HCT116 (cell line): ENCODE measurements around the gene CENPP. TPM values are rescaled to one million over a fixed set of nuclear protein-coding genes. Genes with fewer than 3 reads are reported as not detected.
A peak's percentile ranks its signal among the peaks of the same experiment; 100 is the strongest.

ENCODE experiments used
- ATAC-seq: fragments of 200-7000 bp; cut with Tn5 transposase; 2 replicates; pipeline ENCODE4 v1.9.1; 2020; ENCODE audit warnings: mild to moderate bottlenecking, moderate library complexity
- BruUV-seq: library from RNA; stranded (reverse); fragments of 400-500 nt; replicated peaks from 2 replicates; lab custom pipeline; 2021; lab: Mats Ljungman, UMichigan
- CTCF ChIA-PET: fragments of 300-600 bp; sonication (Branson Sonifier 250); formaldehyde crosslinking; loops from one replicate; lab custom pipeline; 2021; ENCODE audit warnings: antibody characterized with exemption; lab: Charles Lee
- POLR2A ChIA-PET: fragments of 300-600, 350-600 bp; sonication (Branson Sonifier 250); formaldehyde crosslinking; loops from one replicate; lab custom pipeline; 2021; ENCODE audit warnings: antibody characterized with exemption; lab: Charles Lee
- RAD21 ChIA-PET, 2 experiments: fragments of 300-600 bp; sonication (Branson Sonifier 250); formaldehyde crosslinking; loops; one replicate each; lab custom pipeline; 2023; ENCODE audit warnings: low total read pairs in 2 of 2; ENCODE audit not compliant: uncharacterized antibody in 2 of 2, unreplicated experiment in 2 of 2, low non-redundant PET in 1 of 2; lab: Charles Lee
- DNase-seq: peaks from one replicate; pipeline ENCODE4 v3.0.0-alpha.2; 2010; ENCODE audit warnings: low read depth, low spot score
- H2AFZ ChIP-seq: fragments of 200-600 bp; shearing (Covaris generic), sonication (generic); 2 replicates; pipeline ENCODE4 v1.6.1; 2017; ENCODE audit warnings: low read depth, mixed run types, mixed read lengths, antibody characterized with exemption, low read length; ENCODE audit not compliant: poor library complexity, severe bottlenecking
- H3K27ac ChIP-seq: 2 replicates; pipeline ENCODE4 v1.5.1; 2012; ENCODE audit warnings: low read depth, low read length
- H3K27me3 ChIP-seq: fragments of 200-600 bp; sonication (generic); 2 replicates; pipeline ENCODE4 v1.6.1; 2016; ENCODE audit warnings: mixed run types, low read length, mixed read lengths; ENCODE audit not compliant: insufficient read depth
- H3K36me3 ChIP-seq, 2 experiments: fragments of 200-500 bp in 1 of 2; fragments of 200-600 bp in 1 of 2; sonication (Bioruptor generic) in 1 of 2; sonication (generic) in 1 of 2; 2 replicates each; pipeline versions ENCODE4 v1.5.1 to v1.6.1; 2014 to 2016; ENCODE audit warnings: low read length in 2 of 2, inconsistent platforms in 1 of 2, mixed read lengths in 1 of 2, mixed run types in 1 of 2; ENCODE audit not compliant: insufficient read depth in 2 of 2, control insufficient read depth in 1 of 2
- H3K4me1 ChIP-seq, 2 experiments: fragments of 200-600 bp in 1 of 2; sonication (generic) in 1 of 2; 2 replicates each; pipeline versions ENCODE4 v1.5.1 to v1.6.1; 2012 to 2017; ENCODE audit warnings: low read length in 2 of 2, inconsistent platforms in 1 of 2, mild to moderate bottlenecking in 1 of 2, mixed read lengths in 1 of 2, mixed run types in 1 of 2, moderate library complexity in 1 of 2; ENCODE audit not compliant: insufficient read depth in 2 of 2, control insufficient read depth in 1 of 2
- H3K4me2 ChIP-seq: fragments of 200-600 bp; sonication (generic); 2 replicates; pipeline ENCODE4 v1.6.1; 2017; ENCODE audit warnings: mixed run types, low read length, mixed read lengths
- H3K4me3 ChIP-seq, 2 experiments: fragments of 200-600 bp in 1 of 2; sonication (generic) in 1 of 2; replicated peaks in 1 of 2; 2 replicates each; pipeline ENCODE4 v1.5.1; 2011 to 2016; ENCODE audit warnings: low read length in 2 of 2, control low read depth in 1 of 2, low read depth in 1 of 2, mild to moderate bottlenecking in 1 of 2, mixed read lengths in 1 of 2, mixed run types in 1 of 2
- H3K79me2 ChIP-seq: fragments of 200-600 bp; sonication (generic); 2 replicates; pipeline ENCODE4 v1.6.1; 2017; ENCODE audit warnings: mild to moderate bottlenecking, mixed run types, low read length, moderate library complexity, mixed read lengths; ENCODE audit not compliant: insufficient read depth
- H3K9ac ChIP-seq: fragments of 200-600 bp; sonication (generic); 2 replicates; pipeline ENCODE4 v1.6.1; 2016; ENCODE audit warnings: low read length, mixed read lengths
- H3K9me2 ChIP-seq: fragments of 200-600 bp; sonication (generic), shearing (Covaris generic); 2 replicates; pipeline ENCODE4 v1.6.1; 2017; ENCODE audit warnings: mixed run types, mild to moderate bottlenecking, moderate library complexity; ENCODE audit not compliant: insufficient read depth
- H3K9me3 ChIP-seq, 2 experiments: fragments of 200-500 bp in 1 of 2; fragments of 200-600 bp in 1 of 2; sonication (Bioruptor generic) in 1 of 2; sonication (generic) in 1 of 2; 2 replicates each; pipeline ENCODE4 v1.6.1; 2014 to 2017; ENCODE audit warnings: low read length in 2 of 2, mixed read lengths in 2 of 2, inconsistent platforms in 1 of 2, low read depth in 1 of 2, mild to moderate bottlenecking in 1 of 2, mixed run types in 1 of 2, moderate library complexity in 1 of 2; ENCODE audit not compliant: control insufficient read depth in 1 of 2, insufficient read depth in 1 of 2
- H4K20me1 ChIP-seq: fragments of 200-600 bp; sonication (generic), shearing (Covaris generic); 2 replicates; pipeline ENCODE4 v1.6.1; 2017; ENCODE audit warnings: mixed run types, mild to moderate bottlenecking, moderate library complexity; ENCODE audit not compliant: insufficient read depth
- CEBPB ChIP-seq: IDR thresholded peaks from 2 replicates; pipeline ENCODE4 v1.6.1; 2012; ENCODE audit warnings: low read depth
- EGR1 ChIP-seq: IDR thresholded peaks from 2 replicates; pipeline ENCODE4 v1.6.1; 2012; ENCODE audit warnings: low read depth
- FOSL1 ChIP-seq: IDR thresholded peaks from 2 replicates; pipeline ENCODE4 v1.6.1; 2012; ENCODE audit warnings: low read depth
- POLR2A ChIP-seq: IDR thresholded peaks from 2 replicates; pipeline ENCODE4 v1.7.0; 2011; ENCODE audit warnings: borderline replicate concordance; ENCODE audit not compliant: insufficient read depth, insufficient read length; ENCODE audit errors: extremely low read depth
- YY1 ChIP-seq: IDR thresholded peaks from 2 replicates; pipeline ENCODE4 v1.6.1; 2011; ENCODE audit warnings: low read length, low read depth, moderate library complexity, mild to moderate bottlenecking; ENCODE audit not compliant: insufficient replicate concordance; ENCODE audit errors: extremely low read depth
- ZFX ChIP-seq: fragments of 450-650 bp; IDR thresholded peaks from 2 replicates; pipeline ENCODE4 v1.6.1; 2017
- intact Hi-C: fragments of 100-400 bp; cut with micrococcal nuclease; formaldehyde crosslinking; loops from 2 replicates; pipeline ENCODE4 v1.10.0; 2022
- total RNA-seq: library from RNA; stranded (reverse); gene quantifications from one replicate; pipeline ENCODE4 v1.2.1, GENCODE V29; 2021; ENCODE audit not compliant: unreplicated experiment
- TF ChIP-seq, protein P1 (sequence below), 3 experiments: fragments of 200-600 bp in 1 of 3; sonication (generic) in 1 of 3; IDR thresholded peaks in 2 of 3; conservative IDR thresholded peaks in 1 of 3; 2 replicates each; pipeline ENCODE4 v1.5.1; 2012 to 2017; ENCODE audit warnings: low read depth in 2 of 3, low read length in 2 of 3, antibody characterized with exemption in 1 of 3, borderline replicate concordance in 1 of 3, control low read depth in 1 of 3, mild to moderate bottlenecking in 1 of 3, mixed read lengths in 1 of 3, mixed run types in 1 of 3, moderate library complexity in 1 of 3; ENCODE audit not compliant: insufficient read depth in 1 of 3

CENPP gene
- total RNA-seq, 1 experiment from 2014 or later = 7.0 TPM

- POLR2A ChIA-PET = interaction anchor here (1.0 kb wide), 1 partner anchor 113 kb away, joined by 4 read pairs; no protein-coding TSS in a partner anchor
- RAD21 ChIA-PET = no interaction called here
- no peaks in the 10 kb centered on the region for H3K27me3 ChIP-seq
- H3K9ac ChIP-seq = peak overlapping the region; percentile 88
- no peaks in the 10 kb centered on the region for H4K20me1 ChIP-seq
- H2AFZ ChIP-seq = peak overlapping the region; percentile 83
- no TSS peak for BruUV-seq
- TF ChIP-seq YY1 = no peak
- TF ChIP-seq, protein P1, sequence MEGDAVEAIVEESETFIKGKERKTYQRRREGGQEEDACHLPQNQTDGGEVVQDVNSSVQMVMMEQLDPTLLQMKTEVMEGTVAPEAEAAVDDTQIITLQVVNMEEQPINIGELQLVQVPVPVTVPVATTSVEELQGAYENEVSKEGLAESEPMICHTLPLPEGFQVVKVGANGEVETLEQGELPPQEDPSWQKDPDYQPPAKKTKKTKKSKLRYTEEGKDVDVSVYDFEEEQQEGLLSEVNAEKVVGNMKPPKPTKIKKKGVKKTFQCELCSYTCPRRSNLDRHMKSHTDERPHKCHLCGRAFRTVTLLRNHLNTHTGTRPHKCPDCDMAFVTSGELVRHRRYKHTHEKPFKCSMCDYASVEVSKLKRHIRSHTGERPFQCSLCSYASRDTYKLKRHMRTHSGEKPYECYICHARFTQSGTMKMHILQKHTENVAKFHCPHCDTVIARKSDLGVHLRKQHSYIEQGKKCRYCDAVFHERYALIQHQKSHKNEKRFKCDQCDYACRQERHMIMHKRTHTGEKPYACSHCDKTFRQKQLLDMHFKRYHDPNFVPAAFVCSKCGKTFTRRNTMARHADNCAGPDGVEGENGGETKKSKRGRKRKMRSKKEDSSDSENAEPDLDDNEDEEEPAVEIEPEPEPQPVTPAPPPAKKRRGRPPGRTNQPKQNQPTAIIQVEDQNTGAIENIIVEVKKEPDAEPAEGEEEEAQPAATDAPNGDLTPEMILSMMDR (IDR thresholded peaks at IDR 0.05 in 2 of 3, conservative IDR thresholded peaks at IDR 0.05 in 1 of 3; ENCODE audit: borderline replicate concordance in 1 of 3, insufficient read depth in 1 of 3, low read depth in 2 of 3, low read length in 2 of 3) = no peak
- peak; percentile 45; the same call in 1 of the 2 replicates for TF ChIP-seq ZFX
- TF ChIP-seq POLR2A = no peak
- no peak for TF ChIP-seq CEBPB
- no peak for TF ChIP-seq EGR1
- no peak for TF ChIP-seq FOSL1
- intact Hi-C loops = loop anchor here (1.0 to 5.0 kb wide), 2 partner anchors 344 to 466 kb away; partner anchors contain the start of gene IPPK
- H3K79me2 ChIP-seq = peaks cover 31% of the 10 kb centered on the region
- H3K4me1 ChIP-seq = peaks cover 9 to 17% of the 10 kb centered on the region in 2 experiments; a peak in 3 of 4 replicates
- peak overlapping the region; percentile 86 to 88 for H3K4me3 ChIP-seq
- peak overlapping the region; percentile 87 for H3K27ac ChIP-seq
- CTCF ChIA-PET = interaction anchor here (0.7 to 1.4 kb wide), 3 partner anchors 113 to 465 kb away, joined by 3 to 5 read pairs (median 3); no protein-coding TSS in a partner anchor
- H3K9me3 ChIP-seq = no peaks in the 10 kb centered on the region
- ATAC-seq (peak; percentile 26), DNase-seq (no peak)
- H3K36me3 ChIP-seq = peaks cover 13 to 14% of the 10 kb centered on the region in 2 experiments; a peak in 3 of 4 replicates
- H3K9me2 ChIP-seq = no peaks in the 10 kb centered on the region
- H3K4me2 ChIP-seq = peak overlapping the region; percentile 82
These were observed 293 bp downstream of the CENPP start for GRCh38 chr9:92325991-92326500.
